HepG2 (cell line): ENCODE results near the gene BCAS3. TPM values are rescaled to one million over a fixed set of nuclear protein-coding genes. Genes with fewer than 3 reads are reported as not detected.

Source experiments
- CSRNP1 ChIP-seq: sonication (generic); formaldehyde crosslinking; IDR thresholded peaks from 2 replicates; pipeline ENCODE4 v1.8.1; 2023; ENCODE audit warnings: mild to moderate bottlenecking, missing genetic modification reagents
- FOSL2 ChIP-seq: sonication (generic); formaldehyde crosslinking; IDR thresholded peaks from 2 replicates; pipeline ENCODE4 v1.4.0; 2020; ENCODE audit warnings: missing genetic modification reagents
- GPBP1L1 ChIP-seq: sonication (generic); formaldehyde crosslinking; IDR thresholded peaks from 2 replicates; pipeline ENCODE4 v1.5.0; 2020; ENCODE audit warnings: mild to moderate bottlenecking, missing genetic modification reagents
- HNF1A ChIP-seq, 2 experiments: sonication (generic) in 1 of 2; formaldehyde crosslinking in 1 of 2; IDR thresholded peaks; 2 replicates each; pipeline versions ENCODE4 v1.4.0 to v1.6.1; 2016 to 2020; ENCODE audit warnings: borderline replicate concordance in 1 of 2, low read depth in 1 of 2, mild to moderate bottlenecking in 1 of 2, missing genetic modification reagents in 1 of 2
- KDM4B ChIP-seq: sonication (generic); formaldehyde crosslinking; IDR thresholded peaks from 2 replicates; pipeline ENCODE4 v1.4.0; 2020; ENCODE audit warnings: missing genetic modification reagents
- MED1 ChIP-seq: sonication (generic); formaldehyde crosslinking; IDR thresholded peaks from 2 replicates; pipeline ENCODE4 v1.4.0; 2020; ENCODE audit warnings: missing genetic modification reagents
- SP5 ChIP-seq: IDR thresholded peaks from 2 replicates; pipeline ENCODE4 v1.6.1; 2016; ENCODE audit warnings: low read depth, borderline replicate concordance
- TSC22D2 ChIP-seq: sonication (generic); formaldehyde crosslinking; IDR thresholded peaks from 2 replicates; pipeline ENCODE4 v1.5.1; 2020; ENCODE audit warnings: missing genetic modification reagents, mild to moderate bottlenecking, borderline replicate concordance
- ZBTB39 ChIP-seq: sonication (generic); formaldehyde crosslinking; IDR thresholded peaks from 2 replicates; pipeline ENCODE4 v1.5.0; 2020; ENCODE audit warnings: missing genetic modification reagents
- ZBTB8A ChIP-seq: sonication (generic); formaldehyde crosslinking; IDR thresholded peaks from 2 replicates; pipeline ENCODE4 v1.4.0; 2020; ENCODE audit warnings: mild to moderate bottlenecking, low read depth, missing genetic modification reagents, borderline replicate concordance
- ZFP37 ChIP-seq: sonication (generic); formaldehyde crosslinking; IDR thresholded peaks from 2 replicates; pipeline ENCODE4 v1.4.0; 2020; ENCODE audit warnings: missing genetic modification reagents, borderline replicate concordance
- ZGPAT ChIP-seq: IDR thresholded peaks from 2 replicates; pipeline ENCODE4 v1.6.1; 2016; ENCODE audit warnings: mild to moderate bottlenecking
- ZNF34 ChIP-seq: sonication (generic); formaldehyde crosslinking; IDR thresholded peaks from 2 replicates; pipeline ENCODE4 v1.4.0; 2020; ENCODE audit warnings: mild to moderate bottlenecking, missing genetic modification reagents, borderline replicate concordance
- ZNF570 ChIP-seq: sonication (generic); formaldehyde crosslinking; IDR thresholded peaks from 2 replicates; pipeline ENCODE4 v1.4.0; 2020; ENCODE audit warnings: mild to moderate bottlenecking, missing genetic modification reagents, borderline replicate concordance
- ZNF768 ChIP-seq: sonication (generic); formaldehyde crosslinking; IDR thresholded peaks from 2 replicates; pipeline ENCODE4 v1.4.0; 2020; ENCODE audit warnings: missing genetic modification reagents
- ZNF878 ChIP-seq: sonication (generic); formaldehyde crosslinking; IDR thresholded peaks from 2 replicates; pipeline ENCODE4 v1.8.1; 2023; ENCODE audit warnings: mild to moderate bottlenecking, missing genetic modification reagents, moderate library complexity
- ZSCAN31 ChIP-seq: sonication (generic); formaldehyde crosslinking; IDR thresholded peaks from 2 replicates; pipeline ENCODE4 v1.5.0; 2020; ENCODE audit warnings: low read depth, mild to moderate bottlenecking, missing genetic modification reagents
- polyA plus RNA-seq, 8 experiments: library from polyadenylated mRNA; depleted of rRNA in 3 of 8; stranded (reverse) in 7 of 8; unstranded in 1 of 8; fragments of >200 nt; fragmentation: Illumina TruSeq in 4 of 8; extraction: Trizol in 4 of 8; gene quantifications; 2 replicates each; pipeline versions ENCODE4 v1.2.1 to v1.2.3, GENCODE V29; 2011 to 2016; ENCODE audit warnings: low read depth in 4 of 8, missing spikeins in 1 of 8, mixed read lengths in 1 of 8; ENCODE audit not compliant: insufficient read depth in 1 of 8
- total RNA-seq, 5 experiments: library from RNA; depleted of rRNA; stranded (reverse); fragments of >200 nt; fragmentation: Illumina TruSeq; extraction: Trizol; gene quantifications; 2 replicates each; pipeline ENCODE4 v1.2.3, GENCODE V29; 2016; ENCODE audit warnings: low read depth in 1 of 5

The BCAS3 gene
- total and polyA plus RNA-seq, 2 of the 13 experiments (the other 11 are each of a cell fraction or from before 2014, with no cell fraction given): 10.7 to 11.2 TPM

- peak; percentile 90 for TF ChIP-seq ZGPAT (CRISPR knock-in tag)
- no peak for TF ChIP-seq HNF1A (IDR thresholded peaks at IDR 0.05; ENCODE audit: low read depth)
- peak; percentile 59; the same call in 1 of the 2 replicates for TF ChIP-seq HNF1A (CRISPR knock-in tag; IDR thresholded peaks at IDR 0.05; ENCODE audit: borderline replicate concordance)
- TF ChIP-seq KDM4B (CRISPR knock-in tag): peak; percentile 75; the same call in 1 of the 2 replicates
- no peak for TF ChIP-seq ZBTB39 (CRISPR knock-in tag)
- TF ChIP-seq GPBP1L1 (CRISPR knock-in tag): no peak
- TF ChIP-seq MED1 (CRISPR knock-in tag): peak; percentile 68; the same call in 1 of the 2 replicates
- TF ChIP-seq ZNF878 (CRISPR knock-in tag): peak; percentile 36; the same call in 1 of the 2 replicates
- TF ChIP-seq ZBTB8A (CRISPR knock-in tag): no peak
- no peak for TF ChIP-seq ZNF570 (CRISPR knock-in tag)
- 0 out of 2 replicates have a peak, but pooled peaks have one; percentile 11 for TF ChIP-seq SP5 (CRISPR knock-in tag)
- TF ChIP-seq ZNF34 (CRISPR knock-in tag): 0 out of 2 replicates have a peak, but pooled peaks have one; percentile 64
- peak; percentile 45; the same call in 1 of the 2 replicates for TF ChIP-seq ZFP37
- TF ChIP-seq CSRNP1 (CRISPR knock-in tag): peak; percentile 59; the same call in 1 of the 2 replicates
- peak; percentile 53 for TF ChIP-seq FOSL2 (CRISPR knock-in tag)
- peak; percentile 91; the same call in 1 of the 2 replicates for TF ChIP-seq TSC22D2 (CRISPR knock-in tag)
- TF ChIP-seq ZNF768: peak; percentile 75
- TF ChIP-seq ZSCAN31 (CRISPR knock-in tag): peak; percentile 99
Measured at GRCh38 chr17:61412143-61412859, 734.6 kb downstream of the BCAS3 start (continued).
